Osteocyte (in vitro differentiated cells): ENCODE results near the gene SPOCD1. TPM values are rescaled to one million over a fixed set of nuclear protein-coding genes. Genes with fewer than 3 reads are reported as not detected.
A peak's percentile ranks its signal among the peaks of the same experiment; 100 is the strongest.

Experiments used
- DNase-seq: peaks from one replicate; pipeline ENCODE4 v3.0.0; 2021; ENCODE audit warnings: mixed read lengths; ENCODE audit not compliant: unreplicated experiment; ENCODE audit errors: extremely low spot score
- H3K27ac Mint-ChIP-seq: one replicate; pipeline ENCODE4 v1.8.0; 2021; ENCODE audit warnings: mild to moderate bottlenecking, mixed read lengths; ENCODE audit not compliant: unreplicated experiment
- H3K27me3 Mint-ChIP-seq: one replicate; pipeline ENCODE4 v1.8.0; 2021; ENCODE audit warnings: mixed read lengths; ENCODE audit not compliant: unreplicated experiment
- H3K36me3 Mint-ChIP-seq: one replicate; pipeline ENCODE4 v1.8.0; 2021; ENCODE audit warnings: mixed read lengths; ENCODE audit not compliant: unreplicated experiment
- H3K4me1 Mint-ChIP-seq: one replicate; pipeline ENCODE4 v1.8.0; 2021; ENCODE audit warnings: mixed read lengths; ENCODE audit not compliant: unreplicated experiment
- H3K4me3 Mint-ChIP-seq: one replicate; pipeline ENCODE4 v1.8.0; 2021; ENCODE audit warnings: mild to moderate bottlenecking, moderate library complexity, mixed read lengths; ENCODE audit not compliant: unreplicated experiment
- H3K9me3 Mint-ChIP-seq: one replicate; pipeline ENCODE4 v1.8.0; 2021; ENCODE audit warnings: mixed read lengths; ENCODE audit not compliant: unreplicated experiment
- total RNA-seq: library from RNA; stranded (reverse); gene quantifications from 2 replicates; pipeline ENCODE4 v1.2.1, GENCODE V29; 2021
- TF ChIP-seq, protein P1 (sequence below): fragments of 200-600 bp; sonication (generic); IDR thresholded peaks from 2 replicates; pipeline ENCODE4 v1.5.0; 2021; ENCODE audit warnings: antibody characterized with exemption, mild to moderate bottlenecking, moderate library complexity

SPOCD1 gene
- total RNA-seq, 1 donor from 2014 or later: 0.67 TPM

DNA sequence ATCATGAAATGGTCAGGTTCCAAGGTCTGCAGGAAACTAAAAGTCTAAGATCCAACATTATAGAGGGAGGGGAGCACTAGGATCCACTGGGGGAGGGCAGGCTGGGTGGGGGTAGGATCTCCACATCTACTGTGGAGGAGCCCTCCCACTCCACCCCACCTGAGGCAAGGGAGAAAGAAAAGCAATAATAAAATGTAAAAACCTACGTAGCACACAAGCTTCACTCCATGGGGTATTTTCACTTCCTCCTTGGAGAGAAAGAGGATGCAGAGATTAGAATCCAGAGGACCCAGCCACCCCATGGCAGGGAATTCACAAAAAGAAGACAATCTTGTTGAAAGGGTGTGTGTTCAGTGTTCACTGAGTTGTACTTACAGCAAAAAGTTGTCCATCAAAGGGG lies 14.4 kb downstream of the SPOCD1 start:
- Mint-ChIP-seq H3K27ac (no peak overlapping the region), H3K36me3 (no peaks in the 10 kb centered on the region), H3K4me1 (peaks cover 28% of the 10 kb centered on the region), H3K9me3 (no peaks in the 10 kb centered on the region), H3K27me3 (peaks cover 4% of the 10 kb centered on the region), H3K4me3 (no peak overlapping the region)
- DNase-seq: peak; percentile 36
- TF ChIP-seq, protein P1, sequence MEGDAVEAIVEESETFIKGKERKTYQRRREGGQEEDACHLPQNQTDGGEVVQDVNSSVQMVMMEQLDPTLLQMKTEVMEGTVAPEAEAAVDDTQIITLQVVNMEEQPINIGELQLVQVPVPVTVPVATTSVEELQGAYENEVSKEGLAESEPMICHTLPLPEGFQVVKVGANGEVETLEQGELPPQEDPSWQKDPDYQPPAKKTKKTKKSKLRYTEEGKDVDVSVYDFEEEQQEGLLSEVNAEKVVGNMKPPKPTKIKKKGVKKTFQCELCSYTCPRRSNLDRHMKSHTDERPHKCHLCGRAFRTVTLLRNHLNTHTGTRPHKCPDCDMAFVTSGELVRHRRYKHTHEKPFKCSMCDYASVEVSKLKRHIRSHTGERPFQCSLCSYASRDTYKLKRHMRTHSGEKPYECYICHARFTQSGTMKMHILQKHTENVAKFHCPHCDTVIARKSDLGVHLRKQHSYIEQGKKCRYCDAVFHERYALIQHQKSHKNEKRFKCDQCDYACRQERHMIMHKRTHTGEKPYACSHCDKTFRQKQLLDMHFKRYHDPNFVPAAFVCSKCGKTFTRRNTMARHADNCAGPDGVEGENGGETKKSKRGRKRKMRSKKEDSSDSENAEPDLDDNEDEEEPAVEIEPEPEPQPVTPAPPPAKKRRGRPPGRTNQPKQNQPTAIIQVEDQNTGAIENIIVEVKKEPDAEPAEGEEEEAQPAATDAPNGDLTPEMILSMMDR: no peak

- Mint-ChIP-seq H3K9me3 (no peaks in the 10 kb centered on the region), H3K36me3 (no peaks in the 10 kb centered on the region), H3K27ac (no peak overlapping the region), H3K27me3 (peaks cover 4% of the 10 kb centered on the region), H3K4me3 (no peak overlapping the region), H3K4me1 (peaks cover 32% of the 10 kb centered on the region)
- TF ChIP-seq, protein P1: no peak
- no peak for DNase-seq
These were observed 15.2 kb downstream of the SPOCD1 start for GRCh38 chr1:31800674-31800967.

DNA sequence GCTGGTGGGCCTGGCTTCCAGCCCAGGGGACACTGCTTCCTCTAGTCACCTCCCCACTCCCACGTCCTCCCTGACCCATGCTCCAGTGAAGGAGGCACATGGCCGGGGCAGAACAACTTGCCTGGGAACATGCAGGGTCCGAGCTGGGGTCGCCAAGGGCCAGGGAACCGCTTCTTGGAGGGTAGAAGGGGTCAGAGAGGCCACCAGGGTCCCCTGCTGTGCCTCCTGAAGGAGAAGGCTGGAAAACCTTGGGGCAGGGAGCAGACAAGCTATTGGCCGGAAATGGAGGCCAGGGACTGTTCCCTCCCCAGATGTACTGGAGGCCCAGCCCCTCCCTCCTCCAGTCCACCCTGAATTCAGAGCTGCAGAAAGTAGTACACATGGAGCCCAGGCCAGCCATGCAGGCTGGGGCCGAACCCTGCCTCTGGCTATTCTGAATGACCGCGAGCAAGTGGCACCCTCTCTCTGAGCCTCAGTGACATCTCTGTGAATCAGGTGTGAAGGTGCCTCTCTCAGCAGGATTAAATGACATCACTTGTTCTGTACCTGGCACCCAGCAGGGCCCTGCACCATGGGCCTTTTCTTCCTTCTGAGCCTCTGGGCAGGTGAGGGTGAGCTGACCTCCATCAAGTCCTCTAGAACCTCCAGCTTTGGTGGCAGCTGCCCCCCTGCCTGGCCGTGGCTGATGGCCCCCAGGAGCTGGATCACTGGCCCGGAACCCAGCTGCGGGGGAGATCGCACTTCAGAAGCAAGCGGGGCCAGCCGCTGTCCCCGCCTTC lies 15.7 kb downstream of the SPOCD1 start:
- Mint-ChIP-seq H3K9me3 (no peaks in the 10 kb centered on the region), H3K27ac (no peak overlapping the region)

DNA sequence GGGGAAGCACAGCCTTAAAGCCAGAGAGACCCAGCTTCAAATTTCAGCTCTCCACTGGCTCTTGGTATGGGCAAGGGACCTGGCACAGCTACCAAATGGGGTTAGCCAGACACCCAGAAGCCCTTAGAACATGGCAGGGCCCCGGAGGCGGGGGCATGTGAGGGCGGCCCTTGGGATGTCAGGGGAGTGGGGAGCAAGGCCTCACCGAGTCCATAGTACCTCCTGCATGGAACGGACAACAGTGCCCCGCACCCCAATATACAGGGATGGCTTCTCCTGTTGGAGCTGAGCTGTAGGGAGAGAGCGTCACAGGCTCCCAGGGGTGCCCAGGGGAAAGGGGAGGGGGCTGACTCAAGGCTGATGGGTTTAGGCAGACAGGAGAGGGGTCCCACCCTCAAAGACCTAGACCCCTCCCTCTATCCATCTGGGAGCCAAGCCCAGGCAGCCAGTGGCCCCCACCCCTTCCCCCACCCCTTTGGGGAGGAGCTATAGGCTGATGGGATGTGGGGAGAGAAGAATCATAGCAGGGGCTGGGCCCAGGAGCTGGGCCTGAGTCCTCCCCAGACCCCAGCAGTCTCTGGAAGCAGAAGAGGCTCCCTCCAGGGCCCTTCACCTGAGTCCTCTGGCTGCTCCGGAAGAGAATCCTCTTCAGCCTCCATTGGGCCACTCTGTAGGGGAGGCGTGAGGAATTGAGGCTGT lies 16.5 kb downstream of the SPOCD1 start:
- TF ChIP-seq, protein P1: no peak
- Mint-ChIP-seq H3K9me3 (no peaks in the 10 kb centered on the region), H3K27ac (peak overlapping the region; percentile 27), H3K4me3 (no peak overlapping the region), H3K27me3 (peaks cover 4% of the 10 kb centered on the region), H3K4me1 (peaks cover 32% of the 10 kb centered on the region), H3K36me3 (no peaks in the 10 kb centered on the region)
- peak; percentile 74 for DNase-seq

More for the DNA sequence above, 15.7 kb downstream of the SPOCD1 start:
- peak; percentile 30 for DNase-seq
- peaks cover 32% of the 10 kb centered on the region for H3K4me1 Mint-ChIP-seq
- H3K4me3 Mint-ChIP-seq: no peak overlapping the region
- no peaks in the 10 kb centered on the region for H3K36me3 Mint-ChIP-seq
- peaks cover 4% of the 10 kb centered on the region for H3K27me3 Mint-ChIP-seq
- TF ChIP-seq, protein P1: no peak

GRCh38 chr1:31798433-31799195 lies 17.2 kb downstream of the SPOCD1 start:
- TF ChIP-seq, protein P1: no peak
- H3K27me3 Mint-ChIP-seq: peaks cover 2% of the 10 kb centered on the region
- no peaks in the 10 kb centered on the region for H3K9me3 Mint-ChIP-seq
- H3K36me3 Mint-ChIP-seq: no peaks in the 10 kb centered on the region
- H3K4me1 Mint-ChIP-seq: peaks cover 32% of the 10 kb centered on the region
- H3K27ac Mint-ChIP-seq: peak overlapping the region; percentile 27
- H3K4me3 Mint-ChIP-seq: peak overlapping the region; percentile 10
- no peak for DNase-seq
